Activated CD4-positive, alpha-beta T cell treated with anti-CD3 and anti-CD28 coated beads, Interleukin-2, amount 50 U/mL, for 24 hours (primary cell): Measurements from ENCODE around the gene MGRN1.

Experiments used
- DNase-seq, 2 donors: peaks; one replicate each; pipeline ENCODE4 v3.0.0-alpha.2; 2020; ENCODE audit warnings: low read depth in 1 of 2, low spot score in 1 of 2

Gene MGRN1

GRCh38 chr16:4623593-4623992, 1.0 kb upstream of the MGRN1 start:
- DNase-seq: no peak

GRCh38 chr16:4624827-4625559, 367 bp downstream of the MGRN1 start:
- DNase-seq: peak; percentile 52 to 54

GRCh38 chr16:4625560-4626159, 1.0 kb downstream of the MGRN1 start:
- DNase-seq: no peak

- DNase-seq: no peak
Observed at GRCh38 chr16:4626396-4626795, 1.8 kb downstream of the MGRN1 start.

GRCh38 chr16:4628283-4628682, 3.7 kb downstream of the MGRN1 start:
- no peak for DNase-seq

- DNase-seq: no peak
Observed at GRCh38 chr16:4631444-4631843, 6.8 kb downstream of the MGRN1 start.

DNA sequence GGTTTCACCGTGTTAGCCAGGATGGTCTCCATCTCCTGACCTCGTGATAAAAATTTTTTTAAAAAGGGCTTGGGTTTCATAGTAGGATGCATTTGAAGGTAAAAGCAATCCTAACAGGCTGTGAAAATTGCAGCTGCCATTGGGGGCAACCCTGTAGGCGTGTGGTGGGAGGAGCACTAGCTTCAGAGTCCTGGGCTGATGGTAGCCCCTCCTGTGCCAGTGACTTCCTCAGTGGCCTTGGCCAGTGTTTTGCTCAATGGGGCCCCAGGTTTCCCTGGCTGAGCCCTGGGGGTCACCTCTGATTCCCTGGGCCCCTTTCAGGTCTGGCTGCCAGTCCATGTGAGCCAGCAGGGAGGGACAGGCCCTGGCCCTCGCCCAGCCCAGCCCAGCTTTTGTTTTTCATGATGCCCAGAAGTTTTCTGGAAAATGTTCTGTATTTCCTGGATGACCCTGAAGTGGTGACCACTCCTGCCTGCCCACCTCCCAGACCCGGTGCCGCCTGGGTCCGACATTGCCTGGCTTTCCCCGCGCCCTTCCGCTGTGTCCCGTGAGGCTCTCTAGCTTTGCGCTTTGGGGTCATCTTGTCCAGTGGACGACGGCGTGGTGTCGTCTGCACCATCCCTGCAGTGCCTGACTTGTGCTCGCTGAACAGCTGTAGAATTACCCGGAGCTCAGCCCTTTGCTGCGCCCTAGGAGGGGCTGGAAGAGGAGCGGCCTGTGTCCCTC, 9.4 kb downstream of the MGRN1 start:
- no peak for DNase-seq

DNA sequence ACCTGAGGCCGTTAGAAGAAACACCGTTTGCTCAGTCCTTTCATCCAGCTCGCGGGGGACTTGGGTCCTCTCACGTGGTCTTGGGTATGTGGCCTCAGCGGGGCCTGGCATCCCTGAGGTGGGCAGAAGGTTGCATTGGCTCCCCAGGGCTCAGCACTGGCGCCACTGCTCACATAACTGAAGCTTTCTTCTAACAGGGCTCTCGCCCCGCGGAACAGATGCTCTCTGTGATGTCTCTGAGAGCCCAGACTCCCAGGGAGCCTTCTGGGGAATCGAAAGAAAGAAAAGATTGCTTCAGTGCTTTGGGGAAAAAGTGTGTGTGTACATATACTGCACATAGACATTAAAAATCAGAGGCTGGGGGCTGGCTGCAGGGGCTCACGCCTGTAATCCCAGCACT, 10.1 kb downstream of the MGRN1 start:
- no peak for DNase-seq

DNA sequence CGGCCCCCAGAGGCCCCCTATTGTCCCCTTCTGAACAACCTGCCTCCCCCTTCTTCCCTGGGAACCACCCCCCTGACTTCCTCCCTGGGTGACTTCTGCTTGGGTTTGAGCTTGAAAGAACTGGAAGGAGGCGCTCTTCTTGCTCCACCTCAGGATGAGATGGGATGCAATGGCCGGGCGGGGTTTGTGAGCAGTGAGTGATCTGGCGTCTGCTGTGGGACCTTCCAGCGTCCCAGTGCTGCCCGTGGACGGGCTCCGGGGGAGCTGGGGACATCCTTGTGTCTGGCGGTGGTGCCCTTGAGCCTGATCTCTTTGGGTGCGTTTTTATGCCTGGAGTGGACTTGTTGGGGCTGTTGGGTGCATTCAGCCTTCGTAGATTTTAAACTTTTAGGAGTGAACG, 11.6 kb downstream of the MGRN1 start:
- DNase-seq: no peak

DNA sequence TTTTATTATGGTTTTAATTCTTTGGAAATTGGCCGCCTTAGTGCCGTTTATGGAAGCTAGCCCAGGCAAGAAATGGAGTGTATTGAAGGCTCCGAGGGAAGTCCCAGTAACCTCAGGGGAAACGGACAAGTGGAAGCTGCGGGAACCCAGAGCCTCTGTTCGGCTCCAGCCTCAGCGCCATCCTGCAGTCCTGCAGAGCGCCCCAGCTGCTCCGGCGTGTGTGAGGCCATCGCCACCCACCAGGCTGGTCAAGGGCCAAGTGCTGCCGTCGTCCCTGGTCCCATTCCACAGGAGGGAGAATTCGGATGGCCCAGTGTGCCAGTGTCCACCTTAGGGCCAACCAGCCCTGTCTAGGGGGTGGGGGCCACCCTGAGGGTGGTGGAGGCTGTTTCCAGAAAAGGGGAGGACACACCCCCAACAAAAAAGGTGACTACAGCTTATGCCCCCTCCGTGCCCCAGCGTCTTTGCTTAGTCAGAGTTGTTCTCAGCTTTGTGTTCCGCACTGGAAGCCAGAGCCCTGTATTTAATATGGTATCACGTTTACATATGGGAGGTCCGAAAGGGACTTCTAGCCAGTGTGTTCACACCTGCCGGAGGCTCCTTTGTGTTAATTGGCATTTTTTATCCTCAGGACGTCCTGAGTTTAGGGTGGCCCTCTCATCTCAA, 13.0 kb downstream of the MGRN1 start:
- no peak for DNase-seq

DNA sequence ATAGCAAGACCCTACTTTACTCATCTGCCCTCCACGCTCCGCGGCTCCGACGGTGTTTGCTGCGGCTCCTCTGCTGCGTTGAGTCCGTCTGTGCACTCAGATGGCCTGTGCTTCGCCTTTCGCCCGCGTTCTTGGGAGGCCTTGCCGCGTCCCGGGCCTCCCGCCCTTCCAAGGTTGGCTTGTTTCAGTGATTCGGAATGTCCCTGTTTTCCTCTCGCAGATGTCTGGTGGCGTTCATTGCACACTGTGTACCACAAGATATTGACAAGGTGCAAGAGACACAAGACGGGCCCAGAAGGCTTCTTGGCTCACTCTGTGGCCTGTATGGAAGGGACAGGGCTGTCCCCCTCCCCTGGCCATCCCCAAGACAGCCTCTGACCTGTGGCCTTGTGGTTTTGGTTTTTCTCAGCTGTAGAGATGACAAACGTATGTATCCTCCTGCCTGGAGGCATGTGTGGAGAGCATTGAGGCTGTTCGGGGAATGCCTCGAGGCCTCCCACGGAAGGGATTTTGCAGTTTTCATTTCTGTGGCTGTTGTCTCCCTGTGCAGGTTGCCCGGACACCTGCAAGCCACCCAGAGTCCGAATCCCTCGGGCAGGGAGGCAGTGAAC, 15.4 kb downstream of the MGRN1 start:
- DNase-seq: no peak

GRCh38 chr16:4640572-4641305, 16.1 kb downstream of the MGRN1 start:
- no peak for DNase-seq

GRCh38 chr16:4641306-4641687, 16.7 kb downstream of the MGRN1 start:
- no peak for DNase-seq

GRCh38 chr16:4641895-4642294, 17.3 kb downstream of the MGRN1 start:
- DNase-seq: no peak

DNA sequence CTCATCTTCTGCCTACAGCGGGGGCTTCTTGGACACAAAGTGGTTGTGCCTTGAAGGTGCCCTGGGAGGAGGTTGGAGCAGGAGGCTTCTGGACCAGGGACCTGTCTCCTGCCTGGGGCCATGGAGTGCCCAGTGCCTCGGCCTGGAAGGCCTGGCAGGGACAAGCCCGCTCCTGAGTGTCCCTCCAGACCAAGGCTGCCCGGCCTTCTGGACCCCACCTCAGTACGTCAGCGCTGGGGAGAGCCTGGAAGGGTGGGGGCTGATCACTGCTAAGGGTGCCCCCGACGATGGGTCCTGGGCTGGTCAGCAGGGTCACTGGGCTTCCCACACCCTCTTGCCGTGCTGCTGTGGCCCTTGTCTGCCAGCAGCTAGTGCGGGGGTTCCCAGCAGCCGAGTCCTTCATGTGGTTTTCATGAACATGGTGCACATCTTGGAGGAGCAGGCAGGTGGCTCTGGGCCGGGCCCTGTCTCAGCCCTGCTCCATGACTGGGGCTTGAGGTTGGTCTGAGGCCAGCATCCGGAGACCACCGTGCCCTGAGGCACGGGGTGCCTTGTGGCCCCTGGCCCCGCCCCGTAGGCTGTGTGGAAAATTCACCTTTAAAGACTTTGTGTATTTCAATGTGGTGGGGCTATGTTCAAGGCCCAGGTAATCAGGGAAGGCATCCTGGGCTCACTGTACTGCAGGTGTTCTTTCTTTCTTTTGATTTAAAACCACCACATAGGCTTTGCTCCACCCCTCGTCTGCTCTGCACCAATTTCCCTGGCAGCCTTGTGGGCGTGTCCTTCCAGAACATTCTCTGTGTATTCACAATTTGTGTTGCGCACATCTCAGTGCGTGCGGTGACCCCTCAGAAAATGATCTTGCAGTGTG, 22.4 kb downstream of the MGRN1 start:
- DNase-seq: no peak

GRCh38 chr16:4647644-4647980, 23.0 kb downstream of the MGRN1 start:
- DNase-seq: no peak

DNA sequence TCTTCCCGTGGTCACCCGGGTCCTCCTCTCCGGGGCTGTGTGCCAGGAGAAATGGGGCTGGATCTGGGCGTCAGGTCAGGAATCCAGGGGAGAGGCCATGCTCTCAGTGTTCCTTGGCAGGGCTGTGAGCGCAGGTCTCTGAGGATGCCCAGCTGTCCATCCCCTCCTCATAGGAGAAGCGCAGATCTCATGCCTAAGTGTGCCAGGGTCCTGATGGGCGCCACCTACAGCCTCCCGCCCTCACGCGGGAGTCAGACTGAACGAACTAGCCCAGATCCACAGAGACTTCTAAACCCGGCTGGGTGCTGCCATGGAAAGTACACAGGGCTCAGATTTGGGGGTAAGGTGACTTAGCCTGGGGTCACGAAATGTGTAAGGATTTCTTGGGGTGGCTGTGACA, 24.3 kb downstream of the MGRN1 start:
- DNase-seq: no peak

DNA sequence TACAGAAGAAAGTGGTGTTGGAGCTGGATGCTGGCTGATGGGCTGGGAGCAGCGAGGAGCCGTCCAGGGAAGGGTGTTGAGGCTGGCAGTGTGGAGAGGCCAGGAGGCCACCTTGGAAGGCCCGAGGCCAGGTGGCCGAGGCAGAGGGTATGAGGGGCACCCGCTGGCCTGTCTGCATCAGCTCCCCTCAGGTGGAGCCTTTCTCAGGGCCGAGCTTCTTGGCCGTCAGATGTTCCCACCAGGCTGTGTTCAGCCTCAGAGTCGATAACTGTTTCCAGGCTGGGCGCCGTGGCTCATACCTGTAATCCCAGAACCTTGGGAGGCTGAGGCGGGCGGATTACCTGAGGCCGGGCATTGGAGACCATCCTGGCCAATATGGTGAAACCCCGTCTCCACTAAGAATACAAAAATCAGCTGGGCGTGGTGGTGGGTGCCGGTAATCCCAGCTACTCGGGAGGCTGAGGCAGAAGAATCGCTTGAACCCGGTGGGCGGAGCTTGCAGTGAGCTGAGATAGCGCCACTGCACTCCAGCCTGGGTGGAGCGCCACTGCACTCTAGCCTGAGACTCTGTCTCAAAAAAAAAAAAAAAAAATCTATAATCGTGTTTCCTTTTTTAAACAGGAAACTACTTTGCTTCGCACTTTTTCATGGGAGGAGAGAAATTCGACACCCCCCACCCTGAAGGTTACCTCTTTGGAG, 25.3 kb downstream of the MGRN1 start:
- no peak for DNase-seq

- peak; percentile 59 to 72 for DNase-seq
Observed at GRCh38 chr16:4650443-4651074, 25.9 kb downstream of the MGRN1 start.
